GM12801 (cell line): ENCODE data around the gene DGCR2.

Experiments
- CTCF ChIP-seq: IDR thresholded peaks from one replicate; pipeline ENCODE4 v1.5.1; 2011; ENCODE audit warnings: control low read depth; ENCODE audit not compliant: insufficient read length; ENCODE audit errors: extremely low read depth

The DGCR2 gene

DNA sequence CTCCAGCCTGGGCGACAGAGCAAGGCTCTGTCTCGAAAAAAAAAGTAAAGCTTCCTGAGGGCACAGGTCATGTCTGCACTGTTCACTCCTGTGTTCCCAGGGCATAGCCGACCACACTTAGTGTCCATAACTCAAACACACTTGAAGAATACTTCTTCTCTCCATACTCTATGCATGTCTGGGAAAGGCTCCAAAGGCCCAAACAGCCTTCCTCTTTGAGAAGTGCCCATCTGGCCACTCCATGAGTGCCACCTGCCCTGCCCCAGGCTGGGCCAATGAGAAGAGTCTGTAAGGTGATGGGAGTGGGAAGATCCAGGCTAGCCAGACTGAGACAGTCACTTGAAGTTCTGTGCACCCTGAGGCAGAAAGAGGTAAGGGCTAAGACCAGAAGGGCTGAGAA, 24.7 kb downstream of the DGCR2 start:
- no peak for TF ChIP-seq CTCF

- no peak for TF ChIP-seq CTCF
These were observed 25.7 kb downstream of the DGCR2 start for GRCh38 chr22:19096555-19096954.

- no peak for TF ChIP-seq CTCF
These were observed 27.7 kb downstream of the DGCR2 start for GRCh38 chr22:19094393-19094997.

DNA sequence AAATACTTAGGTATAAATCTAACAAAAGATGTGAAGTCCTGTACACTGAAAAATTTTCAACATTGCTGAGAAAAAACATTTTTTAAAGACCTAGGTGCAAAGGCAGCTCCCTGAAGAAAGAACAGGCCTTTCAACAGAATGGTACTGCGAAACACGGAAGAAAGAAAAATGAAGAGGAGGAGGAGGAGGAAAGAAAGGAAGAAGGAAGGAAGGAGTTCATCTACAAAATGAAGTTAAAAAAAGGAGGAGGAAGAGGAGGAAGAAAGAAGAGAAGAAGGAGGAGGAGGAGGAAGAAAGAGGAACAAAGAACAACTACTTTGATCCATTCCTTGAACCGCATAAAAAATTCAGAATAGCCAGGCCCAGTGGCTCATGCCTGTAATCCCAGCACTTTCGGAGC, 29.5 kb downstream of the DGCR2 start:
- no peak for TF ChIP-seq CTCF

- TF ChIP-seq CTCF = no peak
These were observed 31.6 kb downstream of the DGCR2 start for GRCh38 chr22:19090586-19091127.

GRCh38 chr22:19090183-19090582, 32.0 kb downstream of the DGCR2 start:
- TF ChIP-seq CTCF = no peak

- TF ChIP-seq CTCF = no peak
These were observed 33.2 kb downstream of the DGCR2 start for GRCh38 chr22:19088866-19089595.
